22Rv1 (cell line): Measurements from ENCODE around the gene SVIL.

Source experiments
- CTCF ChIP-seq: fragments of 450-650 bp; IDR thresholded peaks from 2 replicates; pipeline ENCODE4 v1.5.1; 2017; ENCODE audit warnings: mild to moderate bottlenecking
- ZFX ChIP-seq: fragments of 450-650 bp; IDR thresholded peaks from 2 replicates; pipeline ENCODE4 v1.6.1; 2017; ENCODE audit warnings: antibody characterized with exemption, borderline replicate concordance

GRCh38 chr10:29604291-29604825 is 30.4 kb downstream of the SVIL start:
- TF ChIP-seq CTCF (no peak), ZFX (no peak)
